SW 1271 (cell line): ENCODE data around the gene SUMF1.
"Not testable (repeated sequence)": the region's sequence is repeated elsewhere in the genome, so short reads cannot be mapped to it uniquely, and the experiment has no call there.

Experiments used
- DNase-seq, 2 experiments: peaks; one replicate each; lab custom pipeline; 2025; lab: John Stamatoyannopoulos, UW

The SUMF1 gene

GRCh38 chr3:4460334-4460733 lies 6.7 kb downstream of the SUMF1 start:
- no peak for DNase-seq

DNA sequence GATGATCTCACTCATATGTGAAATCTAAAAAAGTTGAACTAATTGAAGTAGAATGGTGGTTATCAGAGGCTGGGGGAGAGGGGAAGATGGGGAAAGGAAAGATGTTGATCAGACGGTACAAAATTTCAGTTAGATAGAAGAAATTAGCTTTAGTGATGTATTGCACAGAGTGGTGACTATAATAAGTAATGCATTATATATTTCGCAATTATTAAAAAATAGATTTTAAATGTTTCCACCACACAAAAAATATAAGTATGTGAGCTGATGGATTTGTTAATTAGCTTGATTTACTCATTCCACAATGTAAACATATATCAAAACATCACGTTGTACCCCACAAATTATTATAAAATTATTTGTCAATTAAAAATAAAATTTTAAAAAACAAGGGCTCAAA lies 8.1 kb downstream of the SUMF1 start:
- no peak for DNase-seq

DNA sequence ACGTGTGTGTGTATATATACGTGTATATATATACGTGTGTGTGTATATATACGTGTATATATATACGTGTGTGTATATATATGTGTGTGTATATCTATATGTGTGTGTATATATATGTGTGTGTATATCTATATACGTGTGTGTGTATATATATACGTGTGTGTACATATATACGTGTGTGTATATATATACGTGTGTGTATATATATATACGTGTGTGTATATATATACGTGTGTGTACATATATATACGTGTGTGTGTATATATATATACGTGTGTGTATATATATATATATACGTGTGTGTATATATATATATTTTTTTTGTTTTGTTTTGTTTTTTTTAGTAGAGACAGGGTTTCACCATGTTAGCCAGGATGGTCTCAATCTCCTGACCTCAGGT lies 10.3 kb downstream of the SUMF1 start:
- not testable (repeated sequence) for DNase-seq

- no peak for DNase-seq
These were observed 12.9 kb downstream of the SUMF1 start for GRCh38 chr3:4454142-4454541.

DNA sequence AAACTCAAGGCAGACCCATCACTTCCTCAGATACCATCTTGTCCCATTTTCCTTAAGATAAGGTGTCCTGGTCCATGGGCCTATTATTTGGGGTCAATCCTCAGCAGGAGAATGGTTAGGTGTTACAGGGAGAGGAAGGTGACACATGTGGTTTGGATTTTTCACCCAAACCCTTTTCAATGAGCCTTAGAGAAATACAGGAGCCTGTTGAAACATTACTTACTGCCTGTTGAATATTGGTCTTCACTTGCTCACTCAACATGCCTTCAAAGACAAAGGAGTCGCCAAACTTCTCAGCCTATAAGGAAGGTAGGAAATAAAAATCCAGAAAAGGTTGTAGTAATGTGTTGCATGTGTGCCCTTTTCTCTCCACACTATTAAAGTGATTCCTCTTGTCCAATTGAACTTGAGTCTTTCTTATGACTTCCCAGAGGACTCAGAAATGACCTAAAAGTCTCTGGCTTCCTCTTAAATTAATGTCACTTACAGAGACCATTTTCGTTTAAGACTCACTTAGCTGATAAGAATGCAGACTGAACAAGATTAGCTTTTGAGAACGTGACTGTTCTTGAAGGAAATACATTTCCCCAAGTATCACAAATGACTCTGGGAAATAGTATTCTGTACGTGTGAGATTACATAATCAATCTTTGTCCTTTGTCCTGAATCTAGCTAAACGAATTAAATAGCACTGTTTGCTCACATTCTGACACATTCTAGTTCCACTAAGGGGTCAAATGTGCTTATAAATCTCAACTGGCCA lies 17.8 kb downstream of the SUMF1 start:
- DNase-seq = no peak

- DNase-seq = no peak
These were observed 18.9 kb downstream of the SUMF1 start for GRCh38 chr3:4448187-4448586.

DNA sequence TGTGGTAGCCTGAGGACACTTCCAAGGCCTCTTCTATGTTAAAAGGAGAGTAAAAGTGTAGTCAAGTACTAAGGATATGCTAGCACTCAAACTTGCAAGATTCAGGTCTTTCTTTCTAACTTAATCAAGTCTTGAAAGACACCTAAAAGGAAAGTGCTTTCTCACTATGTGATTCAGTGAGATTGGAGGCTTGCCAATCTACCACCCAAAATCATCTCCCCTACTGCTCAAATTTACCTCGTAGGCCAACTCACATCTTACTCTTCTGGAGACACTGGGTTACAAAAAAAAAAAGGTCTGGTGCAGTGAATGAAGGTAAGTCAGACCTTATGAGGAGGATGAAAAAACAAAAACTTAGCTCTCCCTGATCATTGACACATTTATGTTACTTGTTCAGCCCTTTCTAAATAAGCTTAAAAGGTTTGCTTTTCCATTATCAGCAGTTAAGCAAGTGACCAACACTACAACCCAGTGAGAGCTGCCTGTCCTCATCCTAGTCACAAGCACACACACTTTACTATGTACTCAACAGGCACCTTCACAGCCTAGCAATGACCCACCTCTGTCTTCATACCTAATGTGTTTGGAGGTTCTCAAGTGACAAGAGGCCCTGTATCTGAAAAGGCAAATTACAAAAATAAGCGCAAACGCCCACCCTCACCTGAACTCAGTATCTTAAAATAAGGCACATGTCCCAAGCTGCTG lies 19.6 kb downstream of the SUMF1 start:
- no peak for DNase-seq

- DNase-seq = no peak
These were observed 26.1 kb downstream of the SUMF1 start for GRCh38 chr3:4440951-4441350.

DNA sequence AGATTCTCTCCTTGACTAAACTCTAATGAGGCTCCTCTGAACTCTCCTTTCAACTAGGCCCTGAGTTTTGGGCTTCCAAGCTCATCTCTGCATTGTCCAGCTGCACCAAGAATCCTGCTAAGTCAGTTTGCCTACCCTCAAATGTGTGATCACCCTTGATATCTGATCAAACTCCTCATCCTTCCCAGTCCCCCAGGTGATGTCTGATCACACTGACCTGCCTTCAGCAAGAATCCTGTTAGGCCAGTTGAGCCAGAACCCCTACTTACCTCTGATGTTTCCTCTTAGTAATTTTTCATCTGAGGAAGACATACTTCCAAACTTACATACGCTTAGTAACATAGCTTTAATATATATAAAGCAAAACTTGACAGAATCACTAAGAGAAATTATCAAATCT lies 28.8 kb downstream of the SUMF1 start:
- DNase-seq = no peak

DNA sequence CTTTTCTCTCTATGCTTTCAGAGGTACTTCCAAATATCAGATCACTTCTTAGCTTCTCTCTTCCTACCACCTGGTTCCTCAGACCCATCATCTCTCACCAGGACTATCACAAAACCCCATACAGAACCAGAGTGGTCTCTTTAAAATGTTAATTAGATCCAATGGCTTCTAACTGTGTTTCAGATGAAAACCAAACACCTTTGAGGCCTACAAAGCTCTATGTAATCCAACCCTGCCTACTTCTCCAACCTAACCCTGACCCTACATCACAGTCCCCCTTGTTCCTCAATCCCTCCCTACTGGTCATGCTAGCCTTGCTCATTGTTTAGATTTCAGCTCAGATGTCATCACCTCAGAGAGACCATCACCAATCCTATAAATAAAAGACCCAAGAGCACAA lies 34.8 kb downstream of the SUMF1 start:
- DNase-seq = no peak

GRCh38 chr3:4429648-4430350 lies 37.3 kb downstream of the SUMF1 start:
- no peak for DNase-seq

DNA sequence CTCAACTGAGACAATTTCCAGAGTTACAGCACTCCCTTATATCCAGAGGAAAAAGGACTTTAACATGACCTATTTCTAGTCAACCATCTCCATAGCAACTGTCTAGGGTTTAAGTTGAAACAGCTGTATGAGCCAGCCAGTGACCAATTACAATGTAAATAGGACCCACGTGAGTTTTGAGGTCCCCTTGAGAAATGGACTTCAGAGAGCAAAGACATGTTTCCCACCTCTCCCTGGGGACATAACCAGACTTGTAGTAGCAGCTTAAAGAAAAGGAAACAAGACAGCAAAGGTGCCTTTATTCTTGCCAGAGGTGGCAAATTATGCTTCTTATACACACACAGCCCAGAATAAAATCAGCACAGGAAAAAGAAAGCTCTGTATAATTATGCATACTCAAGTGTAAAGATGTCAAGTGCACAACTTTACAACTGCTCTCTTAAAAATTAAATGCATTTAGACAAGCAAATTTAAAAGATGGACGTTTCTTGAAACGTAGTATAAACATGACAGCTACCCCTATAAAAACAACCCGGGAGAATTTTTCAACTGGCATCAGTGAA lies 40.2 kb downstream of the SUMF1 start:
- DNase-seq = peak in 1 of 2 experiments; percentile 10

- no peak for DNase-seq
These were observed 40.7 kb downstream of the SUMF1 start for GRCh38 chr3:4426261-4426781.

GRCh38 chr3:4425707-4426106 lies 41.4 kb downstream of the SUMF1 start:
- DNase-seq = no peak

DNA sequence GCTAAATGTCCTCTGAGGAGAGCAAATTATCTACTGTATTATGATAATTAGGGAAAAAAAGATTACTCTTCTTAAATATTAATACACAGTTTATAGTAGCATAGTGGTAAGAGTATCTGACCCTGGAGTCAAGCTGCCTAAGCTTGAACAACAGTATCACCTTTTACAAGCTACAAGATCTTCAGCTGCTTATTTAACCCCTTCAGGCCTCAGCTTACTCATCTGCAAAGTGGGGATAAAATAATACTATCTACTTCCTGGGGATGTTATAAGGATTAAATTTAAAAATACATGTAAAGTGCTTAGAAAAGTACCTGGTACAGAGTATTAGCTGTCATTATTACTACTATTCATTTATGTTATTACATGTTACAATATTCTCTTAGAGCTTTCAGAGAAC lies 42.0 kb downstream of the SUMF1 start:
- no peak for DNase-seq

DNA sequence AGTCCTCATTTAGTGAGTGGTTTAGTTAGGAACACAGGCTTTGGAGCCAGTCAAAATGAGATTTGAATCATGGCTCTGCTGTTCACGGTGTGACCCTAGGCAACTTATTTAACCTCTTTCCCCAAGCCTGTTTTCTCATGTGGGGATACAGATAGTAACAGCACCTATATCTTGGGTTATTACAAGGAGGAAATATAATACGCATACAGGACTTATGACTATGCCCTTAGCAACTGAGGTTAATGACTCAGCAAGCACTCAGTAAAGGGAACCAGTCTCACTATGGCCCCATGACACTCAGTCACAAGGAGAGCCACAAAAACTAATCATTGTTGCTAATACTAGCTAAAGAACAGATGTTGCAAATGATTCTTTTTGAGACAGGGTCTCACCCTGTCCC lies 45.9 kb downstream of the SUMF1 start:
- DNase-seq = peak in 1 of 2 experiments; percentile 53

GRCh38 chr3:4419920-4420319 lies 47.1 kb downstream of the SUMF1 start:
- DNase-seq = no peak

- no peak for DNase-seq
These were observed 47.7 kb downstream of the SUMF1 start for GRCh38 chr3:4419386-4419785.

DNA sequence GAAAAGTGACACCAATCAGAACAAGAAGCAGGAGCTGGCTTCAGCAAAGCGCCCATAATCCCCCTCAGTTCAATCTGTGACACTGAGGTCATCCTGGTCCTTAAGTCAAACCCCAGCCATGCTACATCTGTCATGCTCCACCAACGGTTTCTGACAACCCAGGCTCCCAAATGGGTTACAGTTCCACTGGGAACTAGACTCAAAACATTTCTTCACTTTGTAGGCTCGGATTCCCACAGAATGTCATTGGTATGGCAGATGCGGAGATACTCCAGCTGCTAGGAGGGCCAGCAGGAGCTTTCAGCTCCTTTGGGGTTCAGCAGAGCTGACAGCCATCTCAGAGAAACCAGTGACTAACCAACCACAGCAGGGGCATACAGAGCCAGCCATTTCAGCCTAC lies 48.9 kb downstream of the SUMF1 start:
- DNase-seq = no peak

DNA sequence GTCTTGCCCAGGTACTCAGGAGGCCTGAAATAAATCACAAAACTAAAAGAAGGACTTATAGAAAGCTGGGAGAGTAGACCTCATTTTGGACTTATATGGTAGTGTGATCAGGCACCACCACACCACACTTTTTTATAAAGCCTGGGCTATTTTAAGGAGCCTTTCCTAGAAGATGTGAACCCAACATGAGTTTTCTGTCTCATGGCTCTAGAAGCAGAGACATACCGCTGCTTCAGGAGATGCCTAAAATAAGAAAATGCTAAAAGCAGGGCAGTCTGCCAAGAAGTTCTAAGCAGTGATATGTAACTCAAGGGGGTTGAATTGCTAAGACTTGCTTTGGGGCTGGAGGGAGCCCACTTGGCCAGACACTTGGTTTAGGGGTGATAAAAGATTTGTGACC lies 49.6 kb downstream of the SUMF1 start:
- no peak for DNase-seq

GRCh38 chr3:4416961-4417360 lies 50.1 kb downstream of the SUMF1 start:
- DNase-seq = peak; percentile 74 to 87

DNA sequence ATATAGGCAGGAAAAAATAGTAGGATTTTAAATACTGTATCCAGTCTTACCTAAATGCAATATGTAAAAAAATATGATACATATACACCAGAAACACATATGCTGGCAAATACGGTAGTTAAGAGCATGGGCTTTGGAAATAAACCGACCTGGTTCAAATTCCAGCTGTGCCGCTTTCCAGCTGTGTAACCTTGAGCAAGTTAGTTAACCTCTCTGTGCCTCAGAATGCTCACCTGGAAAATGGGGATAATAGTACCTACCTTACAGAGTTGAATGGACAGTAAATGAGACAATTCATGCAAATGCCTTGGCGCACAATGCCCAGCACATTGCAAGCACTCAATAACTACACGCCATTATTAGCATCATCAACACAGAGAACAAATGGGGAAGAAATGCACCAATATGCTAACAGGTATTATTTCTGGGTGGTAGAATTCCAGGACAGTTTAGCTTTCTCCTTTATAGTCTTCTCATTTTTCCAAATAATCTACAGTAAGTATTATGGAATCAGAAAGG lies 50.6 kb downstream of the SUMF1 start:
- DNase-seq = no peak
